ENCODE results near the gene RSRC1. TPM values are rescaled to one million over a fixed set of nuclear protein-coding genes. Genes with fewer than 3 reads are reported as not detected.

RSRC1 gene, protein sequence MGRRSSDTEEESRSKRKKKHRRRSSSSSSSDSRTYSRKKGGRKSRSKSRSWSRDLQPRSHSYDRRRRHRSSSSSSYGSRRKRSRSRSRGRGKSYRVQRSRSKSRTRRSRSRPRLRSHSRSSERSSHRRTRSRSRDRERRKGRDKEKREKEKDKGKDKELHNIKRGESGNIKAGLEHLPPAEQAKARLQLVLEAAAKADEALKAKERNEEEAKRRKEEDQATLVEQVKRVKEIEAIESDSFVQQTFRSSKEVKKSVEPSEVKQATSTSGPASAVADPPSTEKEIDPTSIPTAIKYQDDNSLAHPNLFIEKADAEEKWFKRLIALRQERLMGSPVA
- total RNA-seq, result 33.3 and 44.9 TPM in 2 replicates

DNA sequence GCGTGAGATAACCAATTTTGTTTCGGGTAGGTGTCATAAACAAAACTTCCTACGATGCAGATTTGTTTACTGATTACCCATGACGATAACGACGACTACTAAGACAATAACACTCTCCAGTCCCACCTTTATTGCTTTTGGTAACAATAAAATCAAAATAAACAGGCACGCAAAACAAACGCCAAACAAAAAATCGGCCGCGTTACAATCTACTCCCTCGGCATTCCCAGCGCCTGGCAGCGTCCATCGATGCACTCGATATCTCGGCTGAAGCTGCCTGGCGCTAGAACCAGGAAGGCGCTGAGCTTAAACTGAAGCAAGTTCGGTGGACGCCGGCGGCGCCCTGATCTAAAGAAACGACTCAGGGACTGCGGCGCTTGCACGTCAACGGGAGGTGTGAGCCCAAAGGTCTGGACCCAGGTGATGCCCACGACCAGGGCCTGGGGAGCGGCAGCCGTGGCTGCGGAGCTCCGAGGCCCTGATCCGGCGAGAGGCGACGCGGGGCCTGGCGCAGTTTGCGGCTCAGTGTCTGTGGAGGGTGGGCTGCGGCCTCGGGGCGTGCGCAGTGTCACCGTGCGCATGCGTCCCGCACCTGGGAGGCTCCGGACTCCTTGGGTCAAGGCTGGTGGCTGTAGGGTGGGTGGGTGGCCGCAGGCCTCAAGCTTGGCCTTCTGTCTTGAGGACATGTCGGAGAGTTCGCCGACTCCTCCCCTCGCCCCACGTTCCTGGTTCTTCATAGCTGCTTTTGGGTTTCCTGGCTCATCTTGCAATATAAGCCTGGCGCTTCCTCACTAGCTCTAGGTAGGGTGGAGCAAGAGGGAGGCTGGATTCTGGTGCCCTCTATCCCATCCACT lies at the start of gene RSRC1:
TSS of gene RSRC1 (plus strand) at position 286 of the 854 bp plus-strand sequence. CDS start 12,016 bp downstream, outside the sequence.

DNA sequence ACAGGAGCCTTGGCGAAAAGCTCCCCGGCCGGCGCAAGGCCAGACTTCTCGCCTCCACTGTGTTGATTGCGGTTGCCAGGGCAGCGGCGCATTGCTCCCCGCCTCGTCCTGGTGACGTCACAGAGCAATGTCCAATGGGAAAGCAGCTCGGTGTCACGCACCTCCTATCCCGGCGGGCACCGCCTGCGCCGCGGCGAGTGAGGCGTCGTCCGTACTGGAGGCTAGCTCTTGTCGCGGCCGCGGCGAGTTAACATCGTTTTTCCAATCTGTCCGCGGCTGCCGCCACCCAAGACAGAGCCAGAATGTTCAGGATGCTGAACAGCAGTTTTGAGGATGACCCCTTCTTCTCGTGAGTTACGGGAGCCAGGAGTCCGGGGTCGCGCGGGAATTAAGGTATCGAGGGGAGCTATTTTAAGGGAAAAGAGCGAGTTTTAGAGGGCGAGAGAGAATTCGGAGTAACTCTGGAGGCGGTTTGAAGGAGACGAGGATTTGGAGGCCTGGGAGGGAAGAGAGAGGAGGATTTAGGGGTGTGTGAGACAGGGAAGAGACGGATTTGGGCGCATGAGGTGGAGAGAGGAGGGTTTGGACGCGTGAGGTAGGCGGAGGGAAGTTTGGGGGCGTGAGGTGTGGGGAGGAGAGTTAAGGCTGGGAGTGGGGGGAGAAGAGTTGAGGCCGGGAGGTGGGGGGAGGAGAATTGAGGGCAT lies 461.3 kb downstream of the RSRC1 start, which contains the start of gene MLF1:
TSS of gene MLF1 (plus strand) at position 196 of the 704 bp plus-strand sequence. CDS start at position 303, 107 bp downstream.

Other genes with a start within 250 kb of the RSRC1 start
- gene SHOX2, start 3.7 kb upstream of the RSRC1 start, total RNA-seq, result not detected in 2 replicates

Data from vein endothelial cell (primary cell).